NCI-H2196 (cell line): ENCODE measurements around the gene POP5.
A peak's percentile ranks its signal among the peaks of the same experiment; 100 is the strongest.
"Not testable (repeated sequence)": the region's sequence is repeated elsewhere in the genome, so short reads cannot be mapped to it uniquely, and the experiment has no call there.

Source experiments
- DNase-seq: peaks from one replicate; lab custom pipeline; 2025; ENCODE audit not compliant: unreplicated experiment; lab: John Stamatoyannopoulos, UW

The POP5 gene

DNA sequence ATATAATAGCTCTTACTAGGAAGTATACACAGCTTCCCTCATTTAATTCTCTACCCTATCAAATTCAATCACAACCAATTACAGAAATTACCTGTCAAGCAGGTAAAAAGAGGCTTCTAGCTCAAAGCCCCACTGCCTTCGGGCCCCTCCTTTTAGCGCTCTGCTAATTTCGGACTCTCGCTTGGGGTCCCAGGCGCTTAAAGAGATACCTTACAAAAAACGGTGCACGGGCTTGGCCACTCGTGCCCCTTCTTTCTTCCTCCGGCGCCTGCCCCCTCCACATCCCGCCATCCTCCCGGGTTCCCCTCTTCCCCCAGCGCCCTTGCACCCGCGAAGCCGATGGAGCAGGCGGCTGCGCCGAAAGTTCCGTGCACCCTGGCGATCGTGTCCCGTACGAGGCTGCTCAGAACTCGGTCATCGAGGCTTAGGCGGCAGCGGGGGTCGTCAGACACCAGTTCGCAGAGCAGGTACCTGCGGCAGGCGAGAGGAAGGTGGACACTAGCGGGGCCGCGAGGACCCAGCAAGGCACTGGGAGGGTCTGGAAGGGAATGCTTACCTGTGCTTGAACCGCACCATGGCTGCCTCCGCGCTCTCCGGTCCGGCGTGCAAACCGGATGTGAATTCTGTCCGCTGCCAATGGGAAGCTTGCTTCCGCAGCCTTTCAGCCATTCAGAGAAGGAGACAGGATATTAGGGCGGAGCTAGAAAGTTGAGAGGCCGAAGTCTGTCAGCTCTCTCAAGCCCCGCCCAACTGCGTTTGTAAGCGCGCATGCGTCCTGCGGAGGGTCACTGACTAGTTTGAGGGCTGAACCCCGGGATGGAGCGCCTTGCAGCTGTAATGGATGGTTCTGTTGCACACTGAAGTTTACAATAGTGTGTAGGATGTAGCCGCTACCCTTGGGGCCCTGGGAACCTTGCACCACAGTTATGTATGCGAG, at the start of gene POP5:
TSS of gene POP5 (minus strand) at position 616 of the 937 bp plus-strand sequence. CDS start at position 576, 40 bp downstream.
- DNase-seq: peak; percentile 99

DNA sequence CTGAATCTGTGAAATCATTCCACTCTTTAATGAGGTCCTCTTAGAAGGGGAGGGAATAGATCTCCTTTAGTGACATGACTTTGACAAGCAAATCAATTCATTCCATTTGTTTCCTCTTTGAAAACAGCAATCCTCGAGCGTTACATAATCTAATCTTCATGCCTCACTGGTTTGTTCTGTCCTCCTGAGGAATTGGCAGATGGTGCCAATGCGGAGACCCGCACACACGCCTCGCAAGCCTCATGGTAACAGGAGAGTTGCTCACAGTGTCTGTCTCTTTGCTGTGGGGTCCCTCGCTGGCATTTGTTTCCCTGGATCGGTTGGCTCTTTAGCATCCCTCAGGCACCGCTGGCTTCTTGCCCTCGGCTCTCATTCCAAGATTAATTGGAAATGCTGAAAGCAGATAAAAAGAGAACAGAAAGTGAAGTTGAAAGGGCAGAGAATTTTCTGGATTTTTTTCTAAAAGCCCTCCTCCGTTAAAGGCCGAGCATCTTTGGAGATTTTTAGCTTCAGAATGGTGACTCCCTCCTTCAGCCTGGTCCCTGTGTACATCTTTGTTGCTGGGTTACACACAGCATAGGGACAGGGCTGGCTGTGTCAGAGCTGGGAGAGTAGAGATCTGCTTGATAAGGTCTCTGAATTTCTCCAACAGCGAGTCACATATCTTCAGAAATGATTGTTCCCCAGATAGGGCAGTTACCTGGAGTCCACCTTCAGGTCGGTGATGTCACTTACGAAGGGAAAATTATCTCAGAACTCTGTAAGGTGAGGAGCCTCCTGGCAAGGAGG, 49.1 kb upstream of the POP5 start:
- no peak for DNase-seq

- DNase-seq: no peak
These were observed 47.7 kb upstream of the POP5 start for GRCh38 chr12:120628919-120629318.

GRCh38 chr12:120625557-120626419, 44.6 kb upstream of the POP5 start:
- DNase-seq: no peak

GRCh38 chr12:120620624-120621023, 39.4 kb upstream of the POP5 start:
- DNase-seq: no peak

GRCh38 chr12:120618954-120619615, 37.9 kb upstream of the POP5 start:
- no peak for DNase-seq

- not testable (repeated sequence) for DNase-seq
These were observed 36.6 kb upstream of the POP5 start for GRCh38 chr12:120617767-120618166.

- not testable (repeated sequence) for DNase-seq
These were observed 36.0 kb upstream of the POP5 start for GRCh38 chr12:120617193-120617592.

DNA sequence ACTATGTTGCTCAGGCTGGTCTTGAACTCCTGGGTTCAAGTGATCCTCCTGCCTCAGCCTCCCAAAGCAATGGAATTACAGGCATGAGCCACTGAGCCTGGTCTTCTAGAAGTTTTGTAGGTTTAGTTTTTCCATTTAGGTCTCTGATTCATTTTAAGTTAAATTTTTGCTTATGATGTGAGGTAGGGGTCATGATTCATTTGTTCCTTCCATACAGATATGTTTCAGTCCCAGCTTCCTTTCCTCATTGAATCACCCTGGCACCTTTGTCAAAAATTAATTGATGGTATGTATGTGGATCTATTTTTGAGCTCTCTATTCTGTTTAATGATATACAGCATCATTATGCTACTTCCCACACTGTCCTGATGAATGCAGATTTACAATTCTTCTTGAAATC, 33.6 kb upstream of the POP5 start:
- no peak for DNase-seq

GRCh38 chr12:120611534-120611933, 30.3 kb upstream of the POP5 start:
- not testable (repeated sequence) for DNase-seq

GRCh38 chr12:120610560-120610959, 29.4 kb upstream of the POP5 start:
- DNase-seq: no peak

- DNase-seq: not testable (repeated sequence)
These were observed 21.2 kb upstream of the POP5 start for GRCh38 chr12:120602416-120602815.

GRCh38 chr12:120599672-120600552, 18.7 kb upstream of the POP5 start:
- DNase-seq: no peak

GRCh38 chr12:120598674-120599463, 17.7 kb upstream of the POP5 start:
- no peak for DNase-seq

DNA sequence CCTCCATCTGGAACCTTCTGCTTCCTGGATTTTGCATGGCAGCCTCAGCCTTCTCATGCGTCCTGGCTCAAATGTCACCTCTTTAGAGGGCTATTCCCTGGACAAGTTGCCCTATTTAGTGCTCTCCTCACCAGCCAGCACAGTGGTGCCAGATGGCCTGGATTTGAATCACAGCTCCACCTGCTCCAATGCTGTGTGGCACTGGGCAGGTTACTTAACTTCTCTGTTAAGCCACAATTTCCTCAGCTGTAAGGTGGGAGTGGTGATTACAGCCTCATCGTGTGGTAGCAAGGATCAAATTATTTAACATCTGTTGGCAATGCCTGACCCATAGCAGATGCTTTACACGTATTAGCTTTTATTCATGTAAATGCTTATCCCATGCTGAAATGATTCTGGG, 16.7 kb upstream of the POP5 start:
- DNase-seq: no peak

- DNase-seq: no peak
These were observed 15.7 kb upstream of the POP5 start for GRCh38 chr12:120596901-120597300.

GRCh38 chr12:120592121-120593049, 11.2 kb upstream of the POP5 start:
- no peak for DNase-seq
